Activated T-cell treated with anti-CD3 and anti-CD28 coated beads, Interleukin-2, amount 50 U/mL, for 48 hours (primary cell): Measurements from ENCODE around the gene FAF1.
"Not testable (repeated sequence)": the region's sequence is repeated elsewhere in the genome, so short reads cannot be mapped to it uniquely, and the experiment has no call there.

Experiments used
- DNase-seq, 2 experiments: peaks; one replicate each; pipeline ENCODE4 v3.0.0-alpha.2; 2020

The FAF1 gene

DNA sequence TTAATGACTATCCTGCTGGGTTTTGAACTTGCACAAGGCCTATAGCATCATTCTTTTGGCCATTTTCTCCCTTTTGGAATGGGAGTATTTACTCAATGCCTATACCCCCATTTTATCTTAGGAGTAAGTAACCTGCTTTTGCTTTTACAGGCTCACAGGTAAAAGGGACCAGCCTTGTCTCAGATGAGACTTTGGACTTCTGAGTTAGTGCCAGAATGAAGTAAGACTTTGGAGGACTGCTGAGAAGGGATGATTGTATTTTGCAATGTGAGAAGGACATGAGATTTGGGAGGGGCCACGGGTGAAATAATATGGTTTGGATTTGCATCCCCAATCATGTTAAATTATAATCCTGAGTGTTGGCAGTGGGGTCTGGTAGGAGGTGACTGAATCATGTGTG, 212.7 kb downstream of the FAF1 start:
- no peak for DNase-seq

- DNase-seq = no peak
These were observed 217.5 kb downstream of the FAF1 start for GRCh38 chr1:50742523-50742922.

DNA sequence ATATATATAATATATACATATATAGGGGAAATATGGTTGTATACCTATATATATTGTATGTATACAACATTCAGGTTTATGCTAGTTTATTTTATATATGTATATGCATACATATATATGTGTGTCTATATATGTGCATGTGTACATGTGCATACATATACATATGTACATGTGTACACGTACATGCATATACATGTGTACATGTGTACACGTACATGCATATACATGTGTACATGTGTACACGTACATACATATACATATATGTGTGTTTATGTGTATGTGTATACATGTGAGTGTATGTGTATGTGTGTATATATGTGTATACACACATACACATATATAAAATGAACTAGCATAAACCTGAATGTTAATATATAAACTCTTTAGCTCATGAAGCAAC, 220.9 kb downstream of the FAF1 start:
- no peak for DNase-seq

- no peak for DNase-seq
These were observed 224.6 kb downstream of the FAF1 start for GRCh38 chr1:50735443-50735842.

DNA sequence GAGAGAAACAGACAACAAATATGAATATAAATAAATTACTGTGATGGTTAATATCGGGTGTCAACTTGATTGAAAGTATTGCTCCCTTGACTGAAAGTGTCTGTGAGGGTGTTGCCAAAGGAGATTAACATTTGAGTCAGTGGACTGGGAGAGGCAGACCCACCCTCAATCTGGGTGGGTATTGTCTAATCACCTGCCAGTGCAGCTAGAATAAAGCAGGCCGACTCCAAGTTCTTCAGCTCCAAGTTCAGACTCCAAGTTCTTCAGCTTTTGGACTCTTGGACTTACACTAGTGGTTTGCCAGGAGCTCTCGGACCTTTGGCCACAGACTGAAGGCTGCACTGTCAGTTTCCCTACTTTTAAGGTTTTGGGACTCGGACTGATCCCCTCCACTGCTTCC, 232.5 kb downstream of the FAF1 start:
- not testable (repeated sequence) for DNase-seq

DNA sequence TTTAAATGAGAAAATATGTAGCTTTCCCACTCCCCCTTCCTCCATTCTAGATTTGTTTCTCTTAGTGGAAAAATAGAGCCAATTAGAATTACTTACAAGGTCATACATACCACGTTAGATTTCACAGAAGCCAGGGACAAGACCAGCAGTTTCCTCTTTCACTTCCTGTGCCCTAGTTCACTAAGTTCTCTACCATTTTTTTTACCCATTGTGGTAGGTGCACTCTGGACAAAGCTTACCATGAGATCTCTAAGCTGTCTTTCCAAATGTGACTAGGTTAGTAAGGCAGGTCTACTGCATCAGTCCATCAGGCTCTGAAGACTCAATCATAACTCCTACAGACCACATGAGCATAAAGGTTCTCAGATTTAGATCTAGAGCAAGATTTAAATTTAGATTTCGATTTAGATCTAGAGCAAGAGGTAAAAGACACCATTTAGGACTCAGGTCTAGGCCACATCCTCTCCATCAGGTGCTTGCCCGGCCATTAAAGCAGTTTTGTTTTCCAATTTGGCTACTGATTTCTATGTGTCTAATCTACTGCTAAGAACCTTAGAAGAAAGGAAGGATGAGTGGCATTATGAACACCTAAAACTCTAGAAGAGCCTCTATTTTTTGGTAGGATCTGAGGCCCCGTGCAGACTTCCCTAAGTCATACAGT, 235.3 kb downstream of the FAF1 start:
- DNase-seq = no peak

DNA sequence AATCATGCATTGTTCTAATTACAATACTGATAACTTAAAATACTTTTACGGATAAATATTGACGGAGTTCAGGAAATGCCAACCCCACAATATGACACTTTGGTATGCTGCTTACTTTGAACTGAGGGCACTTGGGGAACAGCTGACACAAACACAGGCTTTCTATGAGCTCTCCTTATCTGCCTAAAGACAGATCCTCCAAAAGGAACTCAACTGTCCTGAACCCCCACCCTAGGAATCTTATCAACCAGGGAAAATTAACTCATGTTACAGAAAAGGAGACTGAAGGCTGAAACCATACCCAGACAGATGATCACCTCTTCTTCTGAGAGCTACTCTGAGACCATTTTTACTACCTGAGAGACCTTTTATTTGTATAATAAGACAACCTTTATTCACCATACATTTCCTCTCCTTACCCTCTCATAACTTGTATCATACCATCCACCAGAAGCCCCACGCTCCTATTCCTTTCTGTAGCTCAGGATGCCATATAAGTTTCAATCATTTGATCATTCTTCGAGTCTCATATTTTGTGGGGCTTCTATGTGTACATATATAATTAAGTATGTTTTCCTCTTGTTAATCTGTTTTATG, 239.5 kb downstream of the FAF1 start:
- no peak for DNase-seq

DNA sequence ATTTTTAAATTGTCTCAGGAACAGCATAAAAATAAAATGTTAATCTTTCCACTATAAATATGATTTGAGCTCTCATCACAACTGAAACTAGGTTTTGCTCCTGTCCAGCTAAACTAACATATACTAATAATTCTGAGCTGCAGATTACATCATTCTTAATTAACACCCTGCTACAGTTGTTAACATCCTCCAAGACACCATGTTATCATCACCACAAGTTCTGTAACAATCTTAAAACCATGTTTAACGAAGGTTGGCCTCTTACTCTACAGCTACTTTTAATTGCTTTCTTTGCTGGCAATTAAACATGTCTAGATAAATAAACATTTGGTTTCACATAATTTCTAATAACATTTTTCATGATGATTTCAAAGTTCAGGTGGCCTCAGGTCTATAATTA, 240.9 kb downstream of the FAF1 start:
- no peak for DNase-seq

DNA sequence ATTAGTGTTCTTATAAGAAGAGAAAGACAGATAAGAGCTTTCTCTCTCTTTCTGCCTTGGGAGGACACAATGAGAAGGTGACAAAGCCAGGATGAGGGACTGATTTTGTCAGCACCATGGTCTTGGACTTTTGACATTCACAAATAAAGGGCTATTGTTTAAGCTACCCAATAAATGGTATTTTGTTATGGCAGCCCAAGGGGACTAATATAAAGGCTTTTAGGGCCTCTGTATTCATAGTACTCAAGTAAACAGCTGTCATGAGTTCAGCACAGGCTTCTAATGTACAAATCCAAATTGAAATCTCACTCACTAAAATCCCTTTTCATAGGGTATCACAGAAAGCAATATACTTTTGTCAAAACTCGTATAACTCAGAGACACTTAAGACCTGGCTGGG, 242.7 kb downstream of the FAF1 start:
- DNase-seq = no peak

DNA sequence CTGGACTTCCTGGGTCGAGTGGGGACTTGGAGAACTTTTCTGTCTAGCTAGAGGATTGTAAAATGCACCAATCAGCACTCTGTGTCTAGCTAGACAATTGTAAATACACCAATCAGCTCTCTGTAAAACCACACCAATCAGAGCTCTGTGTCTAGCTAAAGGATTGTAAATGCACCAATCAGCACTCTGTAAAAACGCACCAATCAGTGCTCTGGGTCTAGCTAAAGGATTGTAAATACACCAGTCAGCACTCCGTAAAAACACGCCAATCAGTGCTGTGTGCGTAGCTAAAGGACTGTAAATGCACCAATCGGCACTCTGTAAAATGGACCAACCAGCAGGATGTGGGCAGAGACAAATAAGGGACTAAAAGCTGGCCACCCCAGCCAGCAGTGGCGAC, 243.6 kb downstream of the FAF1 start:
- not testable (repeated sequence) for DNase-seq

- no peak for DNase-seq
These were observed 250.0 kb downstream of the FAF1 start for GRCh38 chr1:50710099-50710498.

DNA sequence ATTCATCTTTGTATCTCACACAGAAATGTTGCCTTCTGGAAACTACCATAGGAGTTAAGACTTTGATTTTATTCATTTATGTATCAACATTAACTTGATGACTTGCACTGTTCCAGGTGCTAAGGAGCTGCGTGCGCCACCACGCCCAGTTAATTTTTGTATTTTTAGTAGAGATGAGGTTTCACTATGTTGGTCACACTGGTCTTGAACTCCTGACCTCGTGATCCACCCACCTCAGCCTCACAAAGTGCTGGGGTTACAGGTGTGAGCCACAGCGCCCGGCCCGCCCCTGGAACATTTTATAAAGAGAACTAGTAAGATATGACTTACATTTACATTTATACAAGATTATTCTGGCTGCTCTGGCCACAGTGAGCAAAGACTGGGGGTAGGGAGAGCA, 252.2 kb downstream of the FAF1 start:
- no peak for DNase-seq

- DNase-seq = no peak
These were observed 254.4 kb downstream of the FAF1 start for GRCh38 chr1:50705699-50706098.

- DNase-seq = no peak
These were observed 255.0 kb downstream of the FAF1 start for GRCh38 chr1:50705041-50705440.

- no peak for DNase-seq
These were observed 255.9 kb downstream of the FAF1 start for GRCh38 chr1:50704126-50704525.

DNA sequence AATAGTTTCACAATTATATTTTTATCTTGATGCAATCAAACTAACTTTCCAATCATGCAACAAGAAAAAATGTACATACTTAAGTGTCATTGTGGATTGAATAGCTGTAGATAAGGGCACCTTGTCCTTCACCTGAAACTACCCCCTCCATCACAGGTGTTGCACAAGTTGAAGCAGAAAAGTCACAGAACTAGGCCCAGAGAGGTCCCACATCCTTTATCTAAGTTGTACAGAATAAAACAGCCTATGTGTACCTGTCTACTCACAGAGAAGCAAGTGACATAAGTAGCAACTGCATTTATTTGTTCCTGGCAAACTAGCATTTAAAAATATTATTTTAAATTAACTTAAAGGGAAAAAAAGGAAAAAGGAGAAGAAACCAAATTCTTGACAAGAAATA, 256.8 kb downstream of the FAF1 start:
- DNase-seq = no peak

DNA sequence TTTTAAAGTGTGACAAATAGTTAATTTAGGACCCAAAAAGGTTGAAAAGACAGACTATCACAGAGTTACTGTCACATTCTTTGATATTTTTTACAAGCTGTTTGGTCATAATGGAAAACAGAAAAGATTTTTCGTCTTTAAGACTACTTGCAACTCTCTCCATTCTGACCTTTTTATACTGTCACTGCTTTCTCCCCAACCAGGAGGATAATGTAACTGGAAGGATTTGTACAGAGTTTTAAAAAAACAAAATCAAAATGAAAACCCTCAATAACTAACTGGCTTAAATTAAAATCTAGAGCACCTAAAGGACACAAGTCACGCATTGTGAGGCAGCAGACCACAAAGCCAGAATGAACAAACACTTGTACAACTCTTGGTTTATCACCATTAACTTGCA, 257.7 kb downstream of the FAF1 start:
- DNase-seq = no peak

DNA sequence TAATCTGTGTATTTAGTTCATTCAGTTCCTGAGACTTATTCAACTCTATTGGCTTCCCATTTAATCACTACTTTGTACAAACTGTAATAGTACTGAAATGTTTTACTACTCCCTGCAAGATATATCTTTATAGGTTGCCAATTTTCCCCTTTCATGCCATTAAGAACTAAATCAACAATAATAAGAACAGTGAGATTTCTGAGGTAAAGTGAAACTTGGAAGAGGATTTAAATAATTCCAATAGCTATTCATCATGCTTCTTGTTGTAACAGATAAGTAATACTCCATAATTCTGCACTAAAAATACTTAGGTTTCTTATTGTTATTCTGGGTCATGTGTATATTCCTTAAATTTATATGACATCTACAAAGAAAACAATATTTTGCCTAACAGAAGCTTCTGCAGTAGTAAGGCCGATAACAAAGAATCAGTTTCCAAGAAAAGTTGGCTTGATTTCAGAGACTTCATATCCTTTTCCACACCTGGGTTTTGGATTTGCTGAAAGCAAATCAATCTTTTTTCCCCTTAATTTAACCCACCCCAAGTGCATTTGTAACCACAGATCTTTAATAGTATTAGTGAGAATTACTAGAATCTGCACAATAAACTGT, 258.3 kb downstream of the FAF1 start:
- DNase-seq = no peak

DNA sequence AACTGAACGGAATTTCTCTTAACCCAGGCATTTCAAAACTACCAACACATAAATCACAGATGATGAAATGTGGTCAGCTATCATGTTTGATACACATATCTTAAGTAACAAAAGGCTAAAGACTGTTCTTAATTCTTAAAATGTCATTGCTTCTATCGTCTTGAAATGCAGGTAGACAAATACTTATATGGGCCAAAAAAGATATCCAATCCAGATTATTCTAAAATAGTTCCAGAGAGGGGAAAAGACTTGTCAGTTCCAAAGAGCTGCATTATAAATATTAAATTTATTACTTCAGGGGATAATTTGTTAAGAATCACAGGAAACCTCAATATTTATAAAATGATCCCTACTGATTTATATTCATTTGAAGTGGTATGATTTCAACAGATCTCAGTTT, 259.4 kb downstream of the FAF1 start:
- no peak for DNase-seq

DNA sequence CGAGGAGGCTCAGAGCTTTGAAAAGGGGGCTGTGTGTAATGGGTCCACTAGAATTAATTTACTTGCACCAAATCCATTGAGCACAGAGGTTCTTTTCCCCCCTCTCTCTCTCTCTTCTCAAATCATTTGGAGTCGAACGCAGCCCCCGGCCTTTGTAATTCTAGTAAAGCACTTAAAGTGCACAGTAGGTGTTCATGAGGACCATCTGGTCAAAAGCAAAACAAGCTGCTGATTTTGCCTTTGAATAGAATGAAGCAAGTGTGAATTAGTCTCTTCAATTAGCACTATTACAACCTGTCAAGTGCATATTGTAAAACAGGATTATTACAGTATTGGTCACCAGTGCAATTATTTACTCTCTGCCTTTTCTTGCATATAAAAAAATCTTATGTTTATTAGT, 259.9 kb downstream of the FAF1 start:
- no peak for DNase-seq

GRCh38 chr1:50699795-50700194, 260.3 kb downstream of the FAF1 start:
- no peak for DNase-seq

DNA sequence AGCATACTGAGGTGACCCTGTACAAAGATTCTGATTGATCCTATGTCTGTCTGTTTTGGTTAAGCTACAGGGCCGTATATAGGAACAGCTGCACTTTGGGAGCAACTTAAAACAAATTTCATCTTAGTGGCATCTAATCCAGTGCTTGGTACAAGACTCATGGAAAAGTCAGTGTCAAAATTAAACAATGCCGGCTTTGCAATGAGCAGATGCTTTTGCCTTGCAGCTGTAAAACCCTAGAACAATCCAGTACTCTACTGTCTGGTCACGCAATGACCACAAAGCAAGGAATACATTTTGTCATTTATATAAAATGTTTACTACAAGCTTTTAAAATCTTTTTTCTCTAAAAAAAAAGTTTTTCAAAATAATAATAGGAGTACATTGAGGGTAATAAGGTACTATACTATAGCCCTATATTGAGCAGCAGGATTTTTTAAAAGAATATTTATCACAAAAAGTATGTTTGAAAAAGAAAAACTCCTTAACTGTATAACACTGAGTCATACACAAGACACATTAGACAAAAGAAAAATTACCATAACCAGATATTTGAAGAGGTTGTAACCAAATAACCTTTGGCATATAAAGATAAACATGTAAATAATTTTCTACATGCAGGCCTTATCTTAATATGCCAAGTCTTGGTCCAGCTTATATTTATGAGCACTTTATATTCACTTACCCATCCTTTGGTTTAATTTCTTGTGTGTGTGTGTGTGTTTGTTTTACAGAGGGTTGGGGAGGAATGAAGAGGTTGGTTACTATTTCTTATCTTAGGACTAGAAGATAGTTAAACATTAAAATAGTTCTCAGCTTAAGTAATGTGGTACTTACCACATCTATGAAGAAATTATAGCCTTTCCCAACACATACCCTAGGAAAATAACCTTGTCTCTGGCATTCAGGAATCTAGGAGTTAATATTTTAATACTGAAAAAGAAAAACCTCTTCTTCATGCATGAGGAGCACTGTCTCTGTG, 262.3 kb downstream of the FAF1 start:
- no peak for DNase-seq

DNA sequence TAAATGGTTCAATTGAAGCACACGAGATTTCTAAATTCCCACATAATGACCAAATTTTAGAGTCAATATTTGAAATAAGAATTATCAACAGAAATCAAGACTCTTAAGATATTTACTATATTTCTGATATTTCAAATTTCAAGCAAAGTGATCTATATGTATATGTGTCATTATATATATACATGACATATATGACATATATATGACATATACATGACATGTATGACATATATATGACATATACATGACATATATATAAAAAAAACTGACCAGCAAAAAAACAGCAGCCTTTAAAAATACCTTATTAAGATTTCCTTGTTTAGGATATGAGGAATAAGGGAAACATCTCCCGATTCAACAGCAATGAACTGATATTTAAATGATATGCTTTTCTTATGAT, 266.2 kb downstream of the FAF1 start:
- DNase-seq = no peak

- no peak for DNase-seq
These were observed 275.9 kb downstream of the FAF1 start for GRCh38 chr1:50684185-50684584.
